Fibroblast of the aortic adventitia (primary cell): Measurements from ENCODE around the gene TAGLN3. TPM values are rescaled to one million over a fixed set of nuclear protein-coding genes. Genes with fewer than 3 reads are reported as not detected.

ENCODE experiments used
- DNase-seq: peaks from one replicate; pipeline ENCODE4 v3.0.0-alpha.2; 2010; ENCODE audit warnings: low read depth
- H3K4me3 ChIP-seq: 2 replicates; pipeline ENCODE4 v1.5.1; 2011; ENCODE audit warnings: low read depth, mild to moderate bottlenecking, control low read depth, low read length, moderate library complexity
- total RNA-seq: library from RNA; depleted of rRNA; stranded (reverse); fragments of >200 nt; gene quantifications from 2 replicates; pipeline ENCODE4 v1.2.3, GENCODE V29; 2012; ENCODE audit warnings: low replicate concordance
- TF ChIP-seq, protein P1 (sequence below): IDR thresholded peaks from 2 replicates; pipeline ENCODE4 v1.5.1; 2011; ENCODE audit warnings: mild to moderate bottlenecking, low read length, control low read depth, inconsistent platforms; ENCODE audit not compliant: insufficient read depth

The TAGLN3 gene
- total RNA-seq, 1 donor, result not detected

DNA sequence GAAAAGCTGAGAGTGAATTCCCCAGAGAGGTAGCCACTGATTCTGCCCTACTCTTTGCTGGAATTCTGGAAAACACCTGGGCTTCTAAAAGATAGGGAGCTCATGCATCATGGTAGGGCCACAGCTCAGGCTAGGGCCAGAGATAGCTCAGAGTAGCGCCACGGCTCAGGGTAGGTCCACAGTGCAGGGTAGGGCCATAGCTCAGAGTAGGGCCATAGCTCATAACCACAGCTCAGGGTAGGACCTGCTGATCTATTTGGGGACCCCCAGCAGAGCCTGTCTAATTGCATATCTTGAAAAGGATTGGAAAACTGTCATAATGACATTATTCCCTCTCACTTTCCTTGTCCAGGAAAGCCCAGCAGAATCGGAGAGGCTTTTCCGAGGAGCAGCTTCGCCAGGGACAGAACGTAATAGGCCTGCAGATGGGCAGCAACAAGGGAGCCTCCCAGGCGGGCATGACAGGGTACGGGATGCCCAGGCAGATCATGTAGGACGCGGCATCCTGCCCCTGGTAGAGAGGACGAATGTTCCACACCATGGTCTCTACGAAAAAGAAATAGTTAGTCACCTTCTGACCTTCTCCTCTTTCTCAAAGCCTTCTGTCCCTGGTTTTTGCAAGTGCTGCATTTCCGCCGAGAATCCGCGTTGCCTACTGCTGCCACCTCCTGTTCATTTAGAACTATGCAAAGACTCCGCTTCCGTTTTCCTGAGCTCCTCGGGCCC, 14.5 kb downstream of the TAGLN3 start:
- DNase-seq, result peak; percentile 84
- TF ChIP-seq, protein P1, sequence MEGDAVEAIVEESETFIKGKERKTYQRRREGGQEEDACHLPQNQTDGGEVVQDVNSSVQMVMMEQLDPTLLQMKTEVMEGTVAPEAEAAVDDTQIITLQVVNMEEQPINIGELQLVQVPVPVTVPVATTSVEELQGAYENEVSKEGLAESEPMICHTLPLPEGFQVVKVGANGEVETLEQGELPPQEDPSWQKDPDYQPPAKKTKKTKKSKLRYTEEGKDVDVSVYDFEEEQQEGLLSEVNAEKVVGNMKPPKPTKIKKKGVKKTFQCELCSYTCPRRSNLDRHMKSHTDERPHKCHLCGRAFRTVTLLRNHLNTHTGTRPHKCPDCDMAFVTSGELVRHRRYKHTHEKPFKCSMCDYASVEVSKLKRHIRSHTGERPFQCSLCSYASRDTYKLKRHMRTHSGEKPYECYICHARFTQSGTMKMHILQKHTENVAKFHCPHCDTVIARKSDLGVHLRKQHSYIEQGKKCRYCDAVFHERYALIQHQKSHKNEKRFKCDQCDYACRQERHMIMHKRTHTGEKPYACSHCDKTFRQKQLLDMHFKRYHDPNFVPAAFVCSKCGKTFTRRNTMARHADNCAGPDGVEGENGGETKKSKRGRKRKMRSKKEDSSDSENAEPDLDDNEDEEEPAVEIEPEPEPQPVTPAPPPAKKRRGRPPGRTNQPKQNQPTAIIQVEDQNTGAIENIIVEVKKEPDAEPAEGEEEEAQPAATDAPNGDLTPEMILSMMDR, result peak; percentile 75
- no peak overlapping the region for H3K4me3 ChIP-seq

DNA sequence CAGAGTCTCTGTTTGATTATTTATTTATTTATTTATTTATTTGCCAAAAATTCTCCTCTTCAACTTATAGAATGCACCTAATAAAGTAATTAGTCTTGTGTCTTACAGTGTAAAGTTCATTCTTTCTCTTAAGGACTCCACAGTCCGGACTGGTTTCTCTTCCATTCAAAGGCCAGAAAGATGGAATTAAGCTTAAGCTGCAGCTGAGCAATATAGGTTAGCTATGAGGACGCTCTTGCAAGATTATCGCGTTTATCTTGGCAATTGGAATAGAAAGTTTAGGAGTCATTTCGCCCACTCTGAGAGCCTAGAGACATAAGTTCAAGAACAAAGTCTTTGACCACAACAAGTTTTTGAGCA, 15.0 kb downstream of the TAGLN3 start:
- DNase-seq, result no peak
- TF ChIP-seq, protein P1, result no peak
- no peak overlapping the region for H3K4me3 ChIP-seq

DNA sequence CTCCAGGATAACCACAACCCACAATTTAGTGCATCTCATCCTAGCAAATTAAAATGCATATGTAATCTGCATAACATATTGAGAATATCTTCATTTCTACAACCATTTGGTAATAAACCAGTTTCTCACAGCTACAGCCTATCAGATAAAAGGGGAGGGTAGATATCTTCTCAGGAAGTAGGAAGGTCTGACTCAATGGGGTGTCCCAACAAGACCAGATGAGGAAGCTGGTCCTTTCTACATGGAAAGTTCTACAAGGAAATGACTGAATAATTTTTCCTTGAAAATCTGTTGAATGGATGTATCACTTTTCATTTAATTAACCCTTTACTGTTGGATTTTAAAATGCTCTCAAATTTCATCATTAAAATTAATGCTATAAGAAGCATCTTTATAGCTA, 18.4 kb downstream of the TAGLN3 start:
- DNase-seq, result no peak
- H3K4me3 ChIP-seq, result no peak overlapping the region

DNA sequence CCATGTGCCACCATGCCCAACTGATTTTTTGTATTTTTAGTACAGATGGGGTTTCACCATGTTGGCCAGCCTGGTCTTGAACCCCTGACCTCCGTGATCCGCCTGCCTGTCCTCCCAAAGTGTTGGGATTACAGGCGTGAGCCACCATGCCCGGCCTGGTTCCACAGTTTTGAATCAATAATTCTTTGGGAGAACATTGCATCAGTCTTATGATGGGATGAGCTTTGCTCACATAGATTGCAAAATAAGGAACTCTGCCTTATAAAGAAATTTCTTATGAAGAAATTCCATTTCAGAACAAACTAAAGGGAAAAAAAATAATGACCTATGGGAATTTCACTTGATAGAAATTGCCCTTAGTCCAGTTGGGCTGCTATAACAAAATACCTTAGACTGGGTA, 20.0 kb downstream of the TAGLN3 start:
- TF ChIP-seq, protein P1, result no peak

More for the DNA sequence above, 18.4 kb downstream of the TAGLN3 start:
- TF ChIP-seq, protein P1, result no peak

DNA sequence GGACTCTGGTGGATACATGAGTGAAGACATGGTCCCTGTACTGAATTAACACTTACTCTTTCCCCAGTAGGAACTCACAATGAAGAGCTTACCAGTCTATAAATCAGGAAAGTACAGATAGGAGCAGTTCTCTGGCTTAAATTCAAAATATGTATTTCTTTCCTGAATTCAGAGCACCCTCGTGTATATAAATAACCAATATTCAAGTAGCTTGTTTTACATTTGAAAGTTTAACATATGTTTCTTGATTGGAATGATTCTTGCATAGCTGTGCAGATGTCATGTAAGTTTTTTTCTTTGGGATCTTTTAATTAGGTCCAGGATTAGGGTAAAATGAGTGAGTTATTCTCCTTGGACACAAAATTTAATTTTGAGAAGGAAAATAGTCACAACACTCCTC, 21.0 kb downstream of the TAGLN3 start:
- H3K4me3 ChIP-seq, result no peak overlapping the region
- TF ChIP-seq, protein P1, result no peak
- DNase-seq, result no peak

More for the DNA sequence above, 20.0 kb downstream of the TAGLN3 start:
- DNase-seq, result no peak
- no peak overlapping the region for H3K4me3 ChIP-seq

DNA sequence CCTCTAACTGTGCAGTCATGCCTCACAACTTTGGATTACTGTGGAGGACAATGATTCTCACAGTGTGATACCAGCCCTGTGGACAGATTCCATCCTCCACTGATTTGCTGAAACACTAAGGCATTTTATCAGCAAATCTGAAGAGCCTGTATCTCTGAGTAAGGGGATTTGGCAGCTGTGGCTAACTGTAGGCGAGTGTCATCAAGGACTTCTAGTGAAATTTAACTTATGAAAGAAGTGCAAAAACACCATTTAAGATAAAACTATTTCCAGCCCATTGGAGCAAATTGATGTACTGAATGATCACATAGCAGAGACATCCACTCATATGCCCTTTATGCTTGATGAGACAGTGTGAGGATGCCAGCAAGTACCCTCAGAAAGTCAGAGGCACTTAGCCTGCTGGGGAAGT, 22.0 kb downstream of the TAGLN3 start:
- TF ChIP-seq, protein P1, result no peak
- DNase-seq, result no peak

DNA sequence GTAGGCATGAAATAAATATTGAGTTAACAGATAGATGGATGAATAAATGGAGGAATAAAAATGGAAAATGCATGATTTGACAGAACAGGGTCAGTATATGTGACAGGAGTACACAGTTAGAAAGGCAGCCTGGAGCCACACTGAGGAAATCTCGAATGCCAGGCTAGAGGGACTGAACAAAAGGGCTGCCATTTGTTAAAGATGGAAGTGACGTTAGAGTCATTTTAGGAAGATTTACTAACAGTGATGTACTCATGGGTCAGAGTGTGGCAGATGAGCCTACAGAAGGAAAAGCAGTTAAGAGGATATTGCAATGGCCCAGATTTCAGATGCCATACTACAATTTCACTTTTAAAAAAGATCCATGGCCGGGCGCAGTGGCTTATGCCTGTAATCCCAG, 28.4 kb downstream of the TAGLN3 start:
- H3K4me3 ChIP-seq, result no peak overlapping the region
- no peak for DNase-seq
- TF ChIP-seq, protein P1, result no peak

More for the DNA sequence above, 22.0 kb downstream of the TAGLN3 start:
- no peak overlapping the region for H3K4me3 ChIP-seq
